Epidermal melanocyte (primary cell): ENCODE data around the gene MRPL39.

Experiments
- DNase-seq: peaks from one replicate; pipeline ENCODE4 v3.0.0; 2011; ENCODE audit warnings: low spot score; ENCODE audit not compliant: insufficient read length

The MRPL39 gene

DNA sequence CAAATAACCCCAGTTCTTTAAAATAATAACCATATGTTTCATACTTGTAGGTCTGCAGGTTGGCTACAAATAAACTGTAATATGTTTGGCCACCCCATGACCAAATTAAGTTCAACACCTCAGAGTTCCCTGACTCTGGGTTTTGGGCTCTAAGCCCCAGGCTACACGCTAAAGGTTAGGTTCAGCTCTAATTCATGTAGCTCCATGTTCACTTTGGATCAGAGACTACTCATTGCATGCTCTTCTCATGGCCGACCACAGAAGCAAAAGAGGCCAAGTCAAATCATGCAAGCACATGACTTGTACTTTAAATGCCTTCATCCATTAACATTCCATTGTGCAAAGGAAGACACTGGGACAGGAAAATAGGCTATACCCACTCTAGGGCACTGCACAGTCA, 66.2 kb downstream of the MRPL39 start:
- DNase-seq, result no peak

DNA sequence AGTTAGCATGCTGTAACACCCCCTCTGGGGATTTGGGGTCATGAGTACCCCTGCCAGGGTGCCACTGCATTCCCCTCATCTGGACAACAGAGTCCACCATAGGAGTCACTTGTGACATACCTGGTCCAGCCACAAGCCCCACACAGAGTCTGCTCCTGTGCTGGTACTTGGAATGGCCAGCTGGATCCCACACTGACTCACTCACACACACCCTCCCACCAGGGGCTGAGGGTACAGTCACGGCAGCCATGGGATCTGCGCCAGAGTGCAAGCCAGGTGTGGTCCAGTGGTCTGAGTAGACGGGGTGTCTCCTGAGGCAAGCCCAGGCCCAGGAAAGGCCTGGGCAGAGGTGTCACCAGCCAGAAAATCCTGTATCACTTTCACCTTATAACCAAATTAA, 67.7 kb downstream of the MRPL39 start:
- DNase-seq, result no peak

DNA sequence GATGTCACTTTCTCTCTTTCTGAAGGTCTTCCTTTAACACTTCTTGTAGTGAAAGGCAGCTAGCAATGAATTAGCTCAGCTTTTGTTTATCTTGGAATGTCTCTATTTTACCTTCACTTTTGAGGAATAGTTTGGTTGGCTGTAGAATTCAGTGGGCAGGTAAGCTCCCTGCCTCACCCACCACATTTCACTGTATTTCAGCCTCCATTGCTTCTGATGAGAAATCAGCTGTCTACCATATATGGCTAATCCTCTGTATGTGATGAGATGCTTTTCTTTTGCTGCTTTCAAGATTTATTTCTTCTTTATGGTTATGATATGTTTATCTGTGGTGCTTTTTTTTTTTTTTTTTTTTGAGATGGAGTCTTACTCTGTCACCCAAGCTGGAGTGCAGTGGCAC, 70.1 kb downstream of the MRPL39 start:
- no peak for DNase-seq

DNA sequence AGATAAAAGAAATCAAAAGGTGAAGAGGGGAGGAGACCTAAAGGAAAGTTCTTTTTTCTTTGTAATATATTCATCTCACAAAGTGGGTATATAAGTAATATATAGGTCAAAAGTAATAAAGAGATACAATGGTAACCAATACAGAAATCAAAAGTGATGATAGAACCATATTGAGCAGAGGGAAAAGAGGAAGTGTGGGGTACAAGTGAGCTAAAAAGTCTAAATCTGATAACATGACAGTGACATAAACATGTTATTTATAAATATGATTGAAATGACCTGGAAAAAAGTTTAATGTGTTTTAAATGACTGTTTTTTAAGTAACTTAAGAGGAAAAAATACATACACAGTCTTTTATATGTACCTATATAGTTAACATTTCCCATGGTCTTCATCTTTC, 70.5 kb downstream of the MRPL39 start:
- no peak for DNase-seq

DNA sequence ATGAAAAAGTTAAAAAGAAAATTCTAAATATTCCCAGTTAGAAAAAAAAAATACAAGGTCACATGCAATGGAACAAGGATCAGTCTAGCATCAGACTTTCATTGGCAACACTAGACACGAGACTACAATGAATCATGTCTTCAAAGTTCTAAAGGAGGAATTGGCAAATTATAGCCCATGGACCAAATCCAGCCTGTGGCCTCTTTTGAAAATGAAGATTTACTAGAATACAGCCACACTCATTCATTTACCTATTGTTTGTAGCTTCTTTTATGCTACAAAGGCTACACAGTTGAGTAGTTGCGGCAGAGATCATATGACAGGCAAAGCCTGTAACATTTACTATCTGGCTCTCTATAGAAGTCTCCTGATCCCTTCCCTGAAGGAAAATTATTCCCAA, 71.4 kb downstream of the MRPL39 start:
- no peak for DNase-seq
